MM.1S (cell line): ENCODE measurements around the gene OR10G6.

Experiments used
- EZH2 ChIP-seq: fragments of 300-600 bp; sonication (generic); optimal IDR thresholded peaks from 2 replicates; pipeline ENCODE3; 2017; ENCODE audit warnings: low read depth, mild to moderate bottlenecking, antibody characterized with exemption, low read length, mixed read lengths
- EZH2phosphoT487 ChIP-seq: fragments of 300-600 bp; sonication (generic); IDR thresholded peaks from 2 replicates; pipeline ENCODE4 v1.6.1; 2018; ENCODE audit warnings: antibody characterized with exemption, low read length
- TF ChIP-seq, protein P1 (sequence below): fragments of 300-600 bp; sonication (generic); IDR thresholded peaks from 2 replicates; pipeline ENCODE4 v1.5.1; 2016; ENCODE audit warnings: antibody characterized with exemption, low read length, mixed read lengths

DNA sequence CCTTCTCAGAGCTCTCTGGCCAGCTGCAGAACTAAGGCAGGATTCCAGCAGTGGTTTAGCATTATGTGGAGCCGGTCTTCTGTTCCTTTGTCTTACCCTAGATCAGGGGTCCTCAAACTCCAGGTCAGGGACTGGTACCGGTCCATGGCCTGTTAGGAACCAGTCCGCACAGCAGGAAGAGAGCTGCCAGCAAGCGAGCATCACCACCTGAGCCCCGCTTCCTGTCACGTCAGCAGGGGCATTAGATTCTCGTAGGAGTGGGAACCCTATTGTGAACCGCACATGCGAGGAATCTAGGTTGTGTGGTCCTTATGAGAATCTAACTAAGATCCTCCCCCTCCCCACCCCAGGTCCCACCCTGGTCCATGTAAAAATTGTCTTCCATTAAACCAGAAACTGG, 44.6 kb upstream of the OR10G6 start:
- TF ChIP-seq, protein P1, sequence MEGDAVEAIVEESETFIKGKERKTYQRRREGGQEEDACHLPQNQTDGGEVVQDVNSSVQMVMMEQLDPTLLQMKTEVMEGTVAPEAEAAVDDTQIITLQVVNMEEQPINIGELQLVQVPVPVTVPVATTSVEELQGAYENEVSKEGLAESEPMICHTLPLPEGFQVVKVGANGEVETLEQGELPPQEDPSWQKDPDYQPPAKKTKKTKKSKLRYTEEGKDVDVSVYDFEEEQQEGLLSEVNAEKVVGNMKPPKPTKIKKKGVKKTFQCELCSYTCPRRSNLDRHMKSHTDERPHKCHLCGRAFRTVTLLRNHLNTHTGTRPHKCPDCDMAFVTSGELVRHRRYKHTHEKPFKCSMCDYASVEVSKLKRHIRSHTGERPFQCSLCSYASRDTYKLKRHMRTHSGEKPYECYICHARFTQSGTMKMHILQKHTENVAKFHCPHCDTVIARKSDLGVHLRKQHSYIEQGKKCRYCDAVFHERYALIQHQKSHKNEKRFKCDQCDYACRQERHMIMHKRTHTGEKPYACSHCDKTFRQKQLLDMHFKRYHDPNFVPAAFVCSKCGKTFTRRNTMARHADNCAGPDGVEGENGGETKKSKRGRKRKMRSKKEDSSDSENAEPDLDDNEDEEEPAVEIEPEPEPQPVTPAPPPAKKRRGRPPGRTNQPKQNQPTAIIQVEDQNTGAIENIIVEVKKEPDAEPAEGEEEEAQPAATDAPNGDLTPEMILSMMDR, result no peak
- TF ChIP-seq EZH2, result no peak
- TF ChIP-seq EZH2phosphoT487, result no peak
